Calu3 (cell line): ENCODE measurements around the gene MLLT3. TPM values are rescaled to one million over a fixed set of nuclear protein-coding genes. Genes with fewer than 3 reads are reported as not detected.

Experiments
- BruUV-seq: library from RNA; stranded (reverse); fragments of 400-500 nt; replicated peaks from 2 replicates; lab custom pipeline; 2021; lab: Mats Ljungman, UMichigan
- CTCF ChIA-PET: fragments of 300-600 bp; sonication (Branson Sonifier 250); formaldehyde crosslinking; loops from one replicate; lab custom pipeline; 2022; ENCODE audit warnings: antibody characterized with exemption; lab: Charles Lee
- DNase-seq: peaks from one replicate; pipeline ENCODE4 v3.0.0; 2022
- H3K27ac Mint-ChIP-seq: one replicate; pipeline ENCODE4 v1.8.0; 2022; ENCODE audit warnings: mixed read lengths; ENCODE audit not compliant: unreplicated experiment
- H3K27me3 Mint-ChIP-seq: one replicate; pipeline ENCODE4 v1.8.0; 2022; ENCODE audit warnings: mixed read lengths; ENCODE audit not compliant: unreplicated experiment
- H3K36me3 Mint-ChIP-seq: one replicate; pipeline ENCODE4 v1.8.0; 2022; ENCODE audit warnings: mild to moderate bottlenecking, moderate library complexity, mixed read lengths; ENCODE audit not compliant: insufficient read depth, unreplicated experiment
- H3K4me1 Mint-ChIP-seq: one replicate; pipeline ENCODE4 v1.8.0; 2022; ENCODE audit warnings: mild to moderate bottlenecking, low read depth, mixed read lengths; ENCODE audit not compliant: unreplicated experiment
- H3K4me3 Mint-ChIP-seq: one replicate; pipeline ENCODE4 v1.8.0; 2022; ENCODE audit warnings: mild to moderate bottlenecking, low read depth, moderate library complexity, mixed read lengths; ENCODE audit not compliant: unreplicated experiment
- H3K9me3 Mint-ChIP-seq: one replicate; pipeline ENCODE4 v1.8.0; 2022; ENCODE audit warnings: low read depth, mixed read lengths; ENCODE audit not compliant: unreplicated experiment
- CTCF ChIP-seq: fragments of 200-600 bp; IDR thresholded peaks from one replicate; pipeline ENCODE4 v1.8.0; 2022; ENCODE audit warnings: antibody characterized with exemption; ENCODE audit not compliant: unreplicated experiment
- intact Hi-C: fragments of 100-400 bp; cut with micrococcal nuclease; formaldehyde crosslinking; loops from one replicate; pipeline ENCODE4 v1.10.0; 2022; ENCODE audit not compliant: unreplicated experiment
- total RNA-seq: library from RNA; stranded (reverse); gene quantifications from 2 replicates; pipeline ENCODE4 v1.2.3, GENCODE V29; 2022

MLLT3 gene
- total RNA-seq, 1 experiment from 2014 or later, result 23.1 TPM

DNA sequence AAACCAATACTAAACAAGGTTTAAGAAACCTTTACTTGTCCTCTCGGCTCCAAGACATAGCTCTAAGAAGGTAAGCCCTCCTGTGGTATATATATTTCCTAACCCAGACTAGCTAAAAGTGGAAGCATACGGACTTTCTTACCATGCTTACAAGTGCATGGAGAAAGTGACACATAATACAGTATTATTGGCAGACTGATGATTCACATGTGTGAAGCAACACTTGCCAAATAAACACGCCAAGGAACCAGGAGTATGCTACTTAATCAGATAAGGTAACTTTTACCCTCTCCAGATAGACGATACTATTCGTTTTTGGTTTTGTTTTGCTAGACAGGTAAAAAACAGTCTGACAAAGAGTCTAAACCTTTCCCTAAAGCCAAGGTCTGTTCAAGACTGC, 264.1 kb downstream of the MLLT3 start:
- peak overlapping the region; percentile 81 for H3K27ac Mint-ChIP-seq
- intact Hi-C loops, result loop anchor here (5.0 to 10.0 kb wide), 4 partner anchors 194 to 754 kb away; partner anchors contain the start of gene FOCAD

DNA sequence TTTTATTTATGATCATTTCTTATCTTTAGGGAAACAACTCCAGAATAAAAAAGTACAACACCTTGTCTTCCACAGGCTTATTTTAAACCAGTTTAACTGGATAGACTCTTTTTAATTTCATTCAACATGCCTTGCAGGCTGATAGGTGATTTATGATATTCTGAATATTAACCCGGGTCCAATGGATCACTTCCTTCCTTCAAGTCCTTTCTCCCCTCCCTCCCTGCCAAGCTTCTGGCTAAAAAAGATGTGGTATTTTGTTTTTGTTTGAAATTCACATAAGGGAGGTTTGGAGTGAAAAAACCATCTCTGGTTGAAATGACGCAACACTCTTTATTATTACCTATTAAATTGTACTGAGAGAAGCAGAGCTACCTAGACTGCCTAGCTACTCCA, 265.3 kb downstream of the MLLT3 start:
- H3K9me3 Mint-ChIP-seq, result no peaks in the 10 kb centered on the region
- peak overlapping the region; percentile 49 for H3K4me3 Mint-ChIP-seq
- H3K27ac Mint-ChIP-seq, result peak overlapping the region; percentile 81
- no peaks in the 10 kb centered on the region for H3K27me3 Mint-ChIP-seq
- no TSS peak for BruUV-seq
- CTCF ChIA-PET, result interaction anchor here (0.6 to 2.2 kb wide), 3 partner anchors 192 to 267 kb away, joined by 4 to 7 read pairs (median 6); partner anchors contain the start of gene MLLT3
- H3K36me3 Mint-ChIP-seq, result peaks cover 9% of the 10 kb centered on the region
- H3K4me1 Mint-ChIP-seq, result peaks cover 23% of the 10 kb centered on the region
- no peak for TF ChIP-seq CTCF
- intact Hi-C loops, result loop anchor here (2.0 to 10.0 kb wide), 5 partner anchors 195 to 755 kb away; partner anchors contain the start of genes FOCAD and MLLT3
- DNase-seq, result no peak

More for the DNA sequence above, 264.1 kb downstream of the MLLT3 start:
- no peaks in the 10 kb centered on the region for H3K27me3 Mint-ChIP-seq
- DNase-seq, result peak; percentile 11
- no peaks in the 10 kb centered on the region for H3K9me3 Mint-ChIP-seq
- H3K4me3 Mint-ChIP-seq, result no peak overlapping the region
- CTCF ChIA-PET, result interaction anchor here (0.7 to 2.2 kb wide), 4 partner anchors 25 to 583 kb away, joined by 3 to 6 read pairs (median 4); partner anchors contain the start of gene MLLT3
- peaks cover 9% of the 10 kb centered on the region for H3K36me3 Mint-ChIP-seq
- BruUV-seq, result no TSS peak
- H3K4me1 Mint-ChIP-seq, result peaks cover 23% of the 10 kb centered on the region
- no peak for TF ChIP-seq CTCF

DNA sequence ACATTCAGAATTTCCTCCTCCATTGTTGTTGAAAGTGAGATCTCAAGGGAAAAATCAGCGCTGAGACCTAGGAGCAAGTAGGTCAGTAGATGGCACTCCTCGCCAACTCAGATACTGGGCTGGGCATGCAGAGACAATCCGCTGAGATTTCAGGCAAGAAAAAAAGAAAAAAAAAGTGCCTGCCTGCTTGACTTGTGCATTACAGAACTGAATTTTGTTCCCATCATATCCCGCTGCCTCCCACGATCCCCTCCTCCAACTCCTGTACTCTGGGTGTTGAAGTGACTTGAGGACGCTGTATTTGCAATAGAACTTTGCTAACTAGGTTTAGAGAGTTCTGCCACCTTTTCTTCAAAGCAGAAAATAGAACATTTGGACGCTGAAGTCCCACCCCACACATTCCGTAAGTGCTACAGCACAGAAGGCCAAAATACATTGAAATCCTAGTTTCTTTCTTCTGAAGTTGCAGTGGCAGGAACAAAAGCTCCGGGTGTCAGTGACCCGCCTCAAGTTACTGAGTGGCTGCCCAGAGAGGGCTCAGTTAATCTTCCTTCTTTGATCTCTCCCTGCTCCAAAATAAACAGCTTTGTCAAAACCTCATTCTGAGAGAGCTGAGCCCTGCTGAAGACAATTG, 265.8 kb downstream of the MLLT3 start:
- peaks cover 23% of the 10 kb centered on the region for H3K4me1 Mint-ChIP-seq
- BruUV-seq, result no TSS peak
- intact Hi-C loops, result loop anchor here (1.0 to 10.0 kb wide), 6 partner anchors 196 to 756 kb away; partner anchors contain the start of genes FOCAD and MLLT3

GRCh38 chr9:20355022-20355421, 267.3 kb downstream of the MLLT3 start:
- H3K27ac Mint-ChIP-seq, result no peak overlapping the region
- BruUV-seq, result no TSS peak
- H3K4me3 Mint-ChIP-seq, result no peak overlapping the region
- CTCF ChIA-PET, result no interaction called here
- H3K4me1 Mint-ChIP-seq, result peaks cover 23% of the 10 kb centered on the region
- intact Hi-C loops, result loop anchor here (5.0 to 10.0 kb wide), 4 partner anchors 197 to 757 kb away; partner anchors contain the start of gene FOCAD
- no peak for DNase-seq
- TF ChIP-seq CTCF, result no peak
- H3K36me3 Mint-ChIP-seq, result peaks cover 9% of the 10 kb centered on the region
- no peaks in the 10 kb centered on the region for H3K27me3 Mint-ChIP-seq
- H3K9me3 Mint-ChIP-seq, result no peaks in the 10 kb centered on the region

More for the DNA sequence above, 265.8 kb downstream of the MLLT3 start:
- peak overlapping the region; percentile 49 for H3K4me3 Mint-ChIP-seq
- DNase-seq, result peak; percentile 56
- H3K9me3 Mint-ChIP-seq, result no peaks in the 10 kb centered on the region
- peaks cover 9% of the 10 kb centered on the region for H3K36me3 Mint-ChIP-seq
- peak overlapping the region; percentile 81 for H3K27ac Mint-ChIP-seq
- CTCF ChIA-PET, result interaction anchor here (1.1 to 2.2 kb wide), 2 partner anchors 266 to 268 kb away, joined by 6 to 7 read pairs; partner anchors contain the start of gene MLLT3
- H3K27me3 Mint-ChIP-seq, result no peaks in the 10 kb centered on the region
- TF ChIP-seq CTCF, result peak; percentile 24
